WTC11 (cell line): ENCODE data around the gene PLXNB2. TPM values are rescaled to one million over a fixed set of nuclear protein-coding genes. Genes with fewer than 3 reads are reported as not detected.

Experiments
- ATAC-seq: fragments of 200-7000 bp; cut with Tn5 transposase; 2 replicates; pipeline ENCODE4 v1.10.0; 2021; ENCODE audit warnings: mild to moderate bottlenecking, moderate library complexity
- CTCF ChIA-PET: fragments of 300-600 bp; sonication (Branson Sonifier 250); formaldehyde crosslinking; loops from one replicate; lab custom pipeline; 2021; ENCODE audit warnings: antibody characterized with exemption; lab: Charles Lee
- POLR2A ChIA-PET: fragments of 350-600 bp; sonication (Branson Sonifier 250); formaldehyde crosslinking; loops from one replicate; lab custom pipeline; 2021; ENCODE audit warnings: antibody characterized with exemption; lab: Charles Lee
- DNase-seq: peaks from one replicate; pipeline ENCODE4 v3.0.0; 2021; ENCODE audit warnings: low spot score
- H3K27ac Mint-ChIP-seq: 2 replicates; pipeline ENCODE4 v1.8.0; 2021; ENCODE audit warnings: mixed read lengths
- H3K27me3 Mint-ChIP-seq: 2 replicates; pipeline ENCODE4 v1.8.0; 2021; ENCODE audit warnings: low read depth, mild to moderate bottlenecking, moderate library complexity, mixed read lengths
- H3K36me3 Mint-ChIP-seq: 2 replicates; pipeline ENCODE4 v1.8.0; 2021; ENCODE audit warnings: mixed read lengths
- H3K4me1 Mint-ChIP-seq: 2 replicates; pipeline ENCODE4 v1.8.0; 2022; ENCODE audit warnings: mixed read lengths
- H3K4me3 Mint-ChIP-seq: 2 replicates; pipeline ENCODE4 v1.8.0; 2021; ENCODE audit warnings: mild to moderate bottlenecking, moderate library complexity, mixed read lengths
- H3K9me3 Mint-ChIP-seq: 2 replicates; pipeline ENCODE4 v1.8.0; 2021; ENCODE audit warnings: mixed read lengths
- ETV6 ChIP-seq: sonication (generic); formaldehyde crosslinking; IDR thresholded peaks from 2 replicates; pipeline ENCODE4 v1.8.1; 2022; ENCODE audit warnings: mild to moderate bottlenecking, missing genetic modification reagents
- FOXJ3 ChIP-seq: sonication (generic); formaldehyde crosslinking; IDR thresholded peaks from 2 replicates; pipeline ENCODE4 v1.9.0; 2021; ENCODE audit warnings: missing genetic modification reagents, mild to moderate bottlenecking, borderline replicate concordance
- FOXK1 ChIP-seq: sonication (generic); formaldehyde crosslinking; IDR thresholded peaks from 2 replicates; pipeline ENCODE4 v1.8.0; 2022; ENCODE audit warnings: mild to moderate bottlenecking, moderate library complexity, missing genetic modification reagents
- GTF2I ChIP-seq: fragments of 250-450 bp; sonication (Bioruptor Pico); conservative IDR thresholded peaks from 2 replicates; pipeline ENCODE4 v1.4.0; 2021; ENCODE audit warnings: mild to moderate bottlenecking
- JUN ChIP-seq: sonication (generic); formaldehyde crosslinking; IDR thresholded peaks from 2 replicates; pipeline ENCODE4 v1.8.0; 2023; ENCODE audit warnings: mild to moderate bottlenecking, missing genetic modification reagents
- KAT7 ChIP-seq: sonication (generic); formaldehyde crosslinking; IDR thresholded peaks from 2 replicates; pipeline ENCODE4 v1.8.1; 2023; ENCODE audit warnings: missing genetic modification reagents, mild to moderate bottlenecking, borderline replicate concordance
- MXD4 ChIP-seq: fragments of 250-450 bp; sonication (Bioruptor Pico); IDR thresholded peaks from 2 replicates; pipeline ENCODE4 v1.8.0; 2021; ENCODE audit warnings: mild to moderate bottlenecking, moderate library complexity, borderline replicate concordance
- TCF7 ChIP-seq: sonication (generic); formaldehyde crosslinking; IDR thresholded peaks from 2 replicates; pipeline ENCODE4 v1.8.0; 2022; ENCODE audit warnings: mild to moderate bottlenecking, low read depth, missing genetic modification reagents, moderate library complexity
- TEAD1 ChIP-seq: sonication (generic); formaldehyde crosslinking; IDR thresholded peaks from 2 replicates; pipeline ENCODE4 v1.8.0; 2022; ENCODE audit warnings: mild to moderate bottlenecking, missing genetic modification reagents
- TEAD4 ChIP-seq: sonication (generic); formaldehyde crosslinking; IDR thresholded peaks from 2 replicates; pipeline ENCODE4 v1.8.0; 2022; ENCODE audit warnings: mild to moderate bottlenecking, missing genetic modification reagents
- ZNF121 ChIP-seq: sonication (generic); formaldehyde crosslinking; IDR thresholded peaks from 2 replicates; pipeline ENCODE4 v1.8.0; 2023; ENCODE audit warnings: missing genetic modification reagents
- ZNF423 ChIP-seq: fragments of 250-450 bp; sonication (Bioruptor Pico); IDR thresholded peaks from 2 replicates; pipeline ENCODE4 v2.1.2; 2022; ENCODE audit warnings: mild to moderate bottlenecking, moderate library complexity
- total RNA-seq: library from RNA; stranded (reverse); gene quantifications from 3 replicates; pipeline ENCODE4 v1.2.3, GENCODE V29; 2021
- TF ChIP-seq, protein P1 (sequence below): fragments of 250-450 bp; sonication (Bioruptor Pico); conservative IDR thresholded peaks from 2 replicates; pipeline ENCODE4 v1.9.0; 2021; ENCODE audit warnings: mild to moderate bottlenecking
- TF ChIP-seq, protein P2 (sequence below): sonication (generic); formaldehyde crosslinking; IDR thresholded peaks from 2 replicates; pipeline ENCODE4 v1.8.1; 2022; ENCODE audit warnings: low read depth, mild to moderate bottlenecking, moderate library complexity, missing genetic modification reagents, borderline replicate concordance
- TF ChIP-seq, protein P3 (sequence below): sonication (generic); formaldehyde crosslinking; IDR thresholded peaks from 2 replicates; pipeline ENCODE4 v1.8.1; 2022; ENCODE audit warnings: mild to moderate bottlenecking, missing genetic modification reagents, moderate library complexity, borderline replicate concordance
- TF ChIP-seq, protein P4 (sequence below): sonication (generic); formaldehyde crosslinking; conservative IDR thresholded peaks from 2 replicates; pipeline ENCODE4 v1.8.1; 2022; ENCODE audit warnings: mild to moderate bottlenecking, missing genetic modification reagents
- TF ChIP-seq, protein P5 (sequence below): sonication (generic); formaldehyde crosslinking; IDR thresholded peaks from 2 replicates; pipeline ENCODE4 v1.8.1; 2023; ENCODE audit warnings: mild to moderate bottlenecking, missing genetic modification reagents
- TF ChIP-seq, protein P6 (sequence below): fragments of 250-450 bp; sonication (Bioruptor Pico); IDR thresholded peaks from 2 replicates; pipeline ENCODE4 v1.9.0; 2021; ENCODE audit warnings: mild to moderate bottlenecking

The PLXNB2 gene
- total RNA-seq, 1 experiment from 2014 or later, result 113 TPM

DNA sequence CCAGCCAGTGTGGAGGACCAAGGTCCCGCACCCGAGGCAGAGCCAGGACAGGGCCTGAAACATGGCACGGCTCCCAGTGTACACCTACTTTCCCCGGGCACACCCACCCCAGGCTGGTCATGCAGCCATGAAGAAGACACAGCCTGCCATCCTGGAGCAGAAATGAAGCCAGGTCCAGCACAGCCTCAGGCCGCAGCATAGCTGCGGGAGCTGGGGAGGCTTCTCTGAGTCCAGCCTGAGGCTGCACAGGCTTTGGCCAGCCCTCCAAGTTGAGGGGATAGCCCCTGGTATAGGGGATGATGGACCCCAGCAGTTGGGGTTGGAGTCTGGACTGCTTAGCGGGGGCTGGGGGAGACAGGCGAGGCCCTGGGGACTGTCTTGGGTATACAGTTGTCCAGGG is 53.5 kb downstream of the PLXNB2 start (continued):
- TF ChIP-seq, protein P1, sequence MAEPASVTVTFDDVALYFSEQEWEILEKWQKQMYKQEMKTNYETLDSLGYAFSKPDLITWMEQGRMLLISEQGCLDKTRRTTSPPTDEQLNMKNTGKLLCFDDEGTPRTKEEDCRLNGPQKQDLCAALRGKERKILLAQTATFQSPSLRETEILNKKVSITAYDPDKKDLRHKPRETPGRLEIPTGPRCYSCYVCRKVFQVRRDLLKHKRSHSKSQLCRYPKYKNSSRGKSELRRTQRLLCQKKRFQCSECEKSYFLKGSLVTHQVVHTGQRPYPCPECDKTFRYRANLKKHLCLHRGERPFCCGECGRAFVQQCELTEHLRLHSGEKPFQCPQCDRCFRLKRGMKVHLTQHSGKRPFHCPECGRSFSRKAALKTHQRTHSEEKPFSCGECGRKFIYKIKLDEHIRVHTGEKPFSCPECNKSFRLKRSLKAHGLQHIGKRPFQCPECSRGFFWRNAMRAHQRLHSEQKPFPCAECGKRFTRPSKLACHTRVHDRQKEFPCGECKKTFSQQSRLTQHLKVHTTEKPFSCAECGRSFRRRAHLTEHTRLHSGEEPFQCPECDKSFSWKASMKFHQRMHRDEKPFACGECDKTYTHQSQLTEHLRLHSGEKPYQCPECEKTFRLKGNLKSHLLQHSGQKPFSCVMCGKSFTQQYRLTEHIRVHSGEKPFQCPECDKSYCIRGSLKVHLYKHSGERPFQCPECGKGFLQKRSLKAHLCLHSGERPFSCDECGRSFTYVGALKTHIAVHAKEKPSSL (CRISPR knock-in tag), result no peak
- TF ChIP-seq FOXJ3 (CRISPR knock-in tag) (no peak), FOXK1 (no peak), MXD4 (no peak), TCF7 (CRISPR knock-in tag) (no peak), GTF2I (CRISPR knock-in tag) (no peak), JUN (no peak)
- TF ChIP-seq, protein P2, sequence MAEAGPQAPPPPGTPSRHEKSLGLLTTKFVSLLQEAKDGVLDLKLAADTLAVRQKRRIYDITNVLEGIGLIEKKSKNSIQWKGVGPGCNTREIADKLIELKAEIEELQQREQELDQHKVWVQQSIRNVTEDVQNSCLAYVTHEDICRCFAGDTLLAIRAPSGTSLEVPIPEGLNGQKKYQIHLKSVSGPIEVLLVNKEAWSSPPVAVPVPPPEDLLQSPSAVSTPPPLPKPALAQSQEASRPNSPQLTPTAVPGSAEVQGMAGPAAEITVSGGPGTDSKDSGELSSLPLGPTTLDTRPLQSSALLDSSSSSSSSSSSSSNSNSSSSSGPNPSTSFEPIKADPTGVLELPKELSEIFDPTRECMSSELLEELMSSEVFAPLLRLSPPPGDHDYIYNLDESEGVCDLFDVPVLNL, result no peak
- TF ChIP-seq, protein P3, sequence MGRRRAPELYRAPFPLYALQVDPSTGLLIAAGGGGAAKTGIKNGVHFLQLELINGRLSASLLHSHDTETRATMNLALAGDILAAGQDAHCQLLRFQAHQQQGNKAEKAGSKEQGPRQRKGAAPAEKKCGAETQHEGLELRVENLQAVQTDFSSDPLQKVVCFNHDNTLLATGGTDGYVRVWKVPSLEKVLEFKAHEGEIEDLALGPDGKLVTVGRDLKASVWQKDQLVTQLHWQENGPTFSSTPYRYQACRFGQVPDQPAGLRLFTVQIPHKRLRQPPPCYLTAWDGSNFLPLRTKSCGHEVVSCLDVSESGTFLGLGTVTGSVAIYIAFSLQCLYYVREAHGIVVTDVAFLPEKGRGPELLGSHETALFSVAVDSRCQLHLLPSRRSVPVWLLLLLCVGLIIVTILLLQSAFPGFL, result no peak
- TF ChIP-seq, protein P4, sequence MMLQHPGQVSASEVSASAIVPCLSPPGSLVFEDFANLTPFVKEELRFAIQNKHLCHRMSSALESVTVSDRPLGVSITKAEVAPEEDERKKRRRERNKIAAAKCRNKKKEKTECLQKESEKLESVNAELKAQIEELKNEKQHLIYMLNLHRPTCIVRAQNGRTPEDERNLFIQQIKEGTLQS, result no peak
- TF ChIP-seq, protein P5, sequence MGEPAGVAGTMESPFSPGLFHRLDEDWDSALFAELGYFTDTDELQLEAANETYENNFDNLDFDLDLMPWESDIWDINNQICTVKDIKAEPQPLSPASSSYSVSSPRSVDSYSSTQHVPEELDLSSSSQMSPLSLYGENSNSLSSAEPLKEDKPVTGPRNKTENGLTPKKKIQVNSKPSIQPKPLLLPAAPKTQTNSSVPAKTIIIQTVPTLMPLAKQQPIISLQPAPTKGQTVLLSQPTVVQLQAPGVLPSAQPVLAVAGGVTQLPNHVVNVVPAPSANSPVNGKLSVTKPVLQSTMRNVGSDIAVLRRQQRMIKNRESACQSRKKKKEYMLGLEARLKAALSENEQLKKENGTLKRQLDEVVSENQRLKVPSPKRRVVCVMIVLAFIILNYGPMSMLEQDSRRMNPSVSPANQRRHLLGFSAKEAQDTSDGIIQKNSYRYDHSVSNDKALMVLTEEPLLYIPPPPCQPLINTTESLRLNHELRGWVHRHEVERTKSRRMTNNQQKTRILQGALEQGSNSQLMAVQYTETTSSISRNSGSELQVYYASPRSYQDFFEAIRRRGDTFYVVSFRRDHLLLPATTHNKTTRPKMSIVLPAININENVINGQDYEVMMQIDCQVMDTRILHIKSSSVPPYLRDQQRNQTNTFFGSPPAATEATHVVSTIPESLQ (CRISPR knock-in tag), result no peak
- TF ChIP-seq, all 79 proteins: peak for 0

DNA sequence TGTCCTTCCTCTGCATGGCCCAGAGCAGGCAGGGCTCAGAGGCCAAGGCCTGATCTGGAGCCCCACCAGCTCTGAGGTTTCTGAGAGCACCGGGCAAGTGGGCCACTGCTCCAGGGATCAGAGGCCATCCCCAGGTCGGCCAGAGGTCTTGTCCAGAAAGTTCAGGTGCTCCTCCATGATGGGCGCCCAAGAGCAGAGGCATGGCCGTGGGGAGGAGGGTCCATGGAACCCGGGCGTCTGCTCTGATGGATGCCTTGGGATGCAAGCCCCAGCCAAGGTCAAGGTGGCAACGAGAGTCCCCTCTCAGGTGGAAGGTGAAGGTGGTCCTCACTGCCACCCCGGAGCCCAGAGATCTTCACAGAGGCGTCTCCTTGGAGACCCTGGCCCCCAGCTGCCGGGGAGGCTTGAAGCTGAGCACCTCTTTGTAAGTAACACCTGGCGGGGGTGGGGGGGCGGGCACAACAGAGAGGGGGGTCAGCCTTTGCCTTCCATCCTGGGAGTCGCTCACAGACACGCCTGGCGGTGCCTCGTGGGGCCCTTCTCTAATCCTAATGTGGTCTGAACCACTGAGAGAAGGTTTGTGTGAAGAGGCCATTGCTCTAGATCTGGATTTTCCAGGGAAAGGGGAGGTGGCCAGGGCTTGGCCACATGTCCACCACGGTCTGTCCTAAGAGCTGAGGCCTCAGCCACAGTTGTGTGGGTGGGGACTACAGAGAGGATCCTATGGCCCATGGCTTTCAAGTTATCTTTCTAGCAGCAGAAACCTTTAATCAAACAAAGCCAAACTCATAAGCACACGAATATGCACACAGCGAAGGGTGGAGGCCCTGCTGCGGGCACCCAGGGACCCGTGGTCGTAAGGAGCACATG is 54.2 kb downstream of the PLXNB2 start:
- ChIA-PET POLR2A (interaction anchor here (1.0 kb wide), 1 partner anchor 14 kb away, joined by 4 read pairs; no protein-coding TSS in a partner anchor), CTCF (interaction anchor here (0.6 to 3.4 kb wide), 17 partner anchors 9 to 272 kb away, joined by 3 to 22 read pairs (median 4); partner anchors contain the start of genes DENND6B, MAPK12 and SCO2)
- no peaks in the 10 kb centered on the region; the same call in 1 of the 2 replicates for H3K27me3 Mint-ChIP-seq
- no peaks in the 10 kb centered on the region for H3K36me3 Mint-ChIP-seq
- H3K9me3 Mint-ChIP-seq, result no peaks in the 10 kb centered on the region
- ATAC-seq (no peak), DNase-seq (no peak)
- peaks cover 4% of the 10 kb centered on the region; the same call in 1 of the 2 replicates for H3K4me1 Mint-ChIP-seq
- no peak overlapping the region for H3K27ac Mint-ChIP-seq
- no peak overlapping the region for H3K4me3 Mint-ChIP-seq
- TF ChIP-seq ZNF423 (CRISPR knock-in tag), result no peak
- TF ChIP-seq ZNF121 (CRISPR knock-in tag), result no peak
- no peak for TF ChIP-seq ETV6 (CRISPR knock-in tag)
- no peak for TF ChIP-seq TEAD1 (CRISPR knock-in tag)
- TF ChIP-seq KAT7, result no peak
- TF ChIP-seq, protein P6, sequence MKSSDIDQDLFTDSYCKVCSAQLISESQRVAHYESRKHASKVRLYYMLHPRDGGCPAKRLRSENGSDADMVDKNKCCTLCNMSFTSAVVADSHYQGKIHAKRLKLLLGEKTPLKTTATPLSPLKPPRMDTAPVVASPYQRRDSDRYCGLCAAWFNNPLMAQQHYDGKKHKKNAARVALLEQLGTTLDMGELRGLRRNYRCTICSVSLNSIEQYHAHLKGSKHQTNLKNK (CRISPR knock-in tag), result no peak
- no peak for TF ChIP-seq TEAD4 (CRISPR knock-in tag)
